Esophagus muscularis mucosa (tissue), 3 donors: ENCODE measurements around the gene SLC25A47.

Experiments
- CTCF ChIP-seq, 3 experiments: fragments of 200-600 bp in 2 of 3; fragments of 450-650 bp in 1 of 3; sonication (generic) in 2 of 3; IDR thresholded peaks; one replicate each; pipeline ENCODE4 v1.5.1; 2017 to 2019; ENCODE audit warnings: antibody characterized with exemption in 3 of 3, mild to moderate bottlenecking in 2 of 3, moderate library complexity in 1 of 3
- POLR2A ChIP-seq: fragments of 450-650 bp; IDR thresholded peaks from one replicate; pipeline ENCODE4 v1.6.1; 2017; ENCODE audit warnings: antibody characterized with exemption, moderate library complexity, mild to moderate bottlenecking, low read depth

DNA sequence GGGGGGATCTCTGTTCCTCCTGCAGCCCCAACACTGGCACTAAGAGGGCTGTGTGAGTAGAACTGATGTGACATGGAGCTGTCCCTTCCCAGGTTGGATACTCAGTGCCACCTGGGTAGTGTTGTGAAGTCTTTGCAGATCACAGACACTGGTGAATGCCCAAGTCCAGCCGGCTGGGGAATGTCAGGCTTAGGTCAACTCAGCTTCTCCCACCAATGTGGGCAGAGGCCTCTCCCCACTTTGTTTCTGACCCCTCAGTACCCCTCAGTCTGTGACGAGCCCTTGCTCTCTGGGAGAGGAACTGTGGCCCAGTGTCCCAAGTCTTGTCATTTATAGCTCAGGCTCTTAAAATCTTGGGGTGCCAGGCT lies 28.2 kb upstream of the SLC25A47 start:
- TF ChIP-seq POLR2A (no peak), CTCF (IDR thresholded peaks at IDR 0.05) (no peak)
